ENCODE measurements around the gene PSEN1. TPM values are rescaled to one million over a fixed set of nuclear protein-coding genes. Genes with fewer than 3 reads are reported as not detected.

The PSEN1 gene
- total RNA-seq, 2 experiments from 2014 or later: 33.9 to 37.3 TPM

GRCh38 chr14:73231981-73232851 is 95.9 kb downstream of the PSEN1 start:
- ATAC-seq (peak; percentile 45), DNase-seq (no peak)
- Mint-ChIP-seq H3K9me3 (ENCODE audit: low read depth) (no peaks in the 10 kb centered on the region), H3K36me3 (peaks cover 1% of the 10 kb centered on the region), H3K4me1 (peaks cover 9% of the 10 kb centered on the region), H3K4me3 (no peak overlapping the region), H3K27ac (no peak overlapping the region), H3K27me3 (peaks cover 50% of the 10 kb centered on the region)
- CTCF ChIA-PET: interaction anchor here (0.6 to 1.6 kb wide), 5 partner anchors 10 to 63 kb away, joined by 3 to 4 read pairs (median 3); no protein-coding TSS in a partner anchor

GRCh38 chr14:73232984-73233383 is 96.7 kb downstream of the PSEN1 start:
- Mint-ChIP-seq H3K27me3 (peaks cover 51% of the 10 kb centered on the region), H3K4me3 (no peak overlapping the region), H3K36me3 (peaks cover 1% of the 10 kb centered on the region), H3K27ac (no peak overlapping the region), H3K9me3 (ENCODE audit: low read depth) (no peaks in the 10 kb centered on the region), H3K4me1 (peaks cover 9% of the 10 kb centered on the region)
- ATAC-seq (no peak), DNase-seq (no peak)
- CTCF ChIA-PET: interaction anchor here (1.3 kb wide), 1 partner anchor 22 kb away, joined by 3 read pairs; no protein-coding TSS in a partner anchor

- ATAC-seq: no peak
- Mint-ChIP-seq H3K9me3 (ENCODE audit: low read depth) (no peaks in the 10 kb centered on the region), H3K4me3 (no peak overlapping the region), H3K4me1 (peaks cover 13% of the 10 kb centered on the region), H3K27me3 (peaks cover 55% of the 10 kb centered on the region), H3K27ac (no peak overlapping the region), H3K36me3 (peaks cover 1% of the 10 kb centered on the region)
- DNase-seq: no peak
- CTCF ChIA-PET: no interaction called here
Observed at GRCh38 chr14:73233564-73233963, 97.3 kb downstream of the PSEN1 start.

DNA sequence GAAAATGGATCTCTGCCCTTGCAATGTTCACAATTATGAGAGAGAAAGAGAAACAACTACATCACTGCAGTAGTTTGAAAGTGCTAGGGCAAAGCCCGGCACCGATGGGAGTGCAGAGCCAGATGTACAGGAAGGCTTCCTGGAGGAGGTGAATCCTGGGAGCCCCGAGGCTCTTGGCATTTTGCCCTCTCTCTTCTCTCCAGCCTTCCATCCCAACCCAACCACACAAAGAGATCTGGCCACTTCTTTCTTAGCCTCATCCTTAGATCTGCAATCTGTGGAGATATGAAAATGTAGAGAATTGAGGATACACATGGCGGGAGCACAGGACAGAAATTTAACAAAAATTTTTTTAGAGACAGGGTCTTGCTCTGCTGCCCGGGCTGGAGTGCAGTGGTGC is 97.7 kb downstream of the PSEN1 start:
- Mint-ChIP-seq H3K4me1 (peaks cover 17% of the 10 kb centered on the region), H3K4me3 (no peak overlapping the region), H3K9me3 (ENCODE audit: low read depth) (no peaks in the 10 kb centered on the region), H3K27ac (no peak overlapping the region), H3K27me3 (peaks cover 60% of the 10 kb centered on the region), H3K36me3 (no peaks in the 10 kb centered on the region)
- CTCF ChIA-PET: no interaction called here
- no peak for DNase-seq
- no peak for ATAC-seq

GRCh38 chr14:73234586-73235394 is 98.5 kb downstream of the PSEN1 start:
- H3K9me3 Mint-ChIP-seq (ENCODE audit: low read depth): no peaks in the 10 kb centered on the region
- ATAC-seq (no peak), DNase-seq (no peak)
- H3K27me3 Mint-ChIP-seq: peaks cover 66% of the 10 kb centered on the region
- H3K4me1 Mint-ChIP-seq: peaks cover 19% of the 10 kb centered on the region
- no peak overlapping the region for H3K4me3 Mint-ChIP-seq
- no peak overlapping the region for H3K27ac Mint-ChIP-seq
- CTCF ChIA-PET: no interaction called here
- H3K36me3 Mint-ChIP-seq: no peaks in the 10 kb centered on the region

- Mint-ChIP-seq H3K27me3 (peaks cover 73% of the 10 kb centered on the region), H3K4me1 (peaks cover 19% of the 10 kb centered on the region), H3K36me3 (no peaks in the 10 kb centered on the region), H3K27ac (no peak overlapping the region), H3K4me3 (no peak overlapping the region), H3K9me3 (ENCODE audit: low read depth) (no peaks in the 10 kb centered on the region)
- CTCF ChIA-PET: no interaction called here
- DNase-seq (no peak), ATAC-seq (no peak)
Observed at GRCh38 chr14:73235531-73236155, 99.3 kb downstream of the PSEN1 start.

GRCh38 chr14:73236157-73236556 is 99.8 kb downstream of the PSEN1 start:
- Mint-ChIP-seq H3K9me3 (ENCODE audit: low read depth) (no peaks in the 10 kb centered on the region), H3K36me3 (no peaks in the 10 kb centered on the region), H3K27ac (no peak overlapping the region), H3K4me1 (peaks cover 19% of the 10 kb centered on the region), H3K4me3 (no peak overlapping the region), H3K27me3 (peaks cover 78% of the 10 kb centered on the region)
- DNase-seq: no peak
- no peak for ATAC-seq
- CTCF ChIA-PET: no interaction called here

- peaks cover 19% of the 10 kb centered on the region for H3K4me1 Mint-ChIP-seq
- H3K27ac Mint-ChIP-seq: no peak overlapping the region
- no peaks in the 10 kb centered on the region for H3K36me3 Mint-ChIP-seq
- H3K27me3 Mint-ChIP-seq: peaks cover 80% of the 10 kb centered on the region
- ATAC-seq (no peak), DNase-seq (no peak)
- no peaks in the 10 kb centered on the region for H3K9me3 Mint-ChIP-seq (ENCODE audit: low read depth)
- CTCF ChIA-PET: no interaction called here
- H3K4me3 Mint-ChIP-seq: peak overlapping the region; percentile 45
Observed at GRCh38 chr14:73236752-73237218, 100.5 kb downstream of the PSEN1 start.

- ATAC-seq (peak; percentile 48), DNase-seq (no peak)
- CTCF ChIA-PET: interaction anchor here (0.7 to 1.6 kb wide), 2 partner anchors 11 to 58 kb away, joined by 3 to 4 read pairs; no protein-coding TSS in a partner anchor
Observed at GRCh38 chr14:73237219-73237785, 101.0 kb downstream of the PSEN1 start, which contains the start of gene PAPLN. Gene PAPLN (plus strand): TSS chr14:73237506. CDS start chr14:73239779, 2,273 bp downstream.

GRCh38 chr14:73237786-73238423 is 101.6 kb downstream of the PSEN1 start:
- CTCF ChIA-PET: interaction anchor here (0.7 to 1.6 kb wide), 3 partner anchors 11 to 234 kb away, joined by 3 to 4 read pairs (median 3); no protein-coding TSS in a partner anchor
- no peaks in the 10 kb centered on the region for H3K9me3 Mint-ChIP-seq (ENCODE audit: low read depth)
- H3K36me3 Mint-ChIP-seq: no peaks in the 10 kb centered on the region
- ATAC-seq: peak; percentile 34
- H3K4me3 Mint-ChIP-seq: peak overlapping the region; percentile 29
- DNase-seq: no peak
- no peak overlapping the region for H3K27ac Mint-ChIP-seq
- H3K4me1 Mint-ChIP-seq: peaks cover 24% of the 10 kb centered on the region
- H3K27me3 Mint-ChIP-seq: peaks cover 80% of the 10 kb centered on the region

More at GRCh38 chr14:73237219-73237785, 101.0 kb downstream of the PSEN1 start, which contains the start of gene PAPLN:
- H3K27me3 Mint-ChIP-seq: peaks cover 83% of the 10 kb centered on the region
- H3K9me3 Mint-ChIP-seq (ENCODE audit: low read depth): no peaks in the 10 kb centered on the region
- H3K36me3 Mint-ChIP-seq: no peaks in the 10 kb centered on the region
- H3K4me3 Mint-ChIP-seq: peak within 1 kb of the TSS; percentile 45
- H3K4me1 Mint-ChIP-seq: peaks cover 19% of the 10 kb centered on the region
- no peak within 1 kb of the TSS for H3K27ac Mint-ChIP-seq

DNA sequence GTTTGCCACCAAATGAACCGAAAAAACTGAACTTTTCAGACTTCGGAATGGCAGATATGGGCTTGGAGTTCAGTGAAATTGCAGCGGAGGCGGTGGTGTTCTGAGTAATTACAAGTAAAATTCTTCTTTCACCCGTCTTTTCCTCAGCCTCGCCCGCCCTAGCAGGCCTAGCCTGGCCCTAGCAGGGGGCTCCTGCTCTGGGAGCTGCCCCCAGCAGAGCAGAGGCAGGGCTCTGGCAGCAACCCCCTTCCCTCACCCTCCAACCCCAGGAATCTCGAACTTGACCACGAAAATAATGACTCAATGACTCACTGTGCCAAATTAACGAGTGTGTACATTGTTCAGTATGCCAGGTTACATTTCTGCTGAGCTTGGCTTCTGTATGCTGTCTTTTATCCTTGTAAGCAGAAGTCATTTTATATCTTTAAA is 102.1 kb downstream of the PSEN1 start:
- DNase-seq (no peak), ATAC-seq (no peak)
- no peaks in the 10 kb centered on the region for H3K9me3 Mint-ChIP-seq (ENCODE audit: low read depth)
- peaks cover 29% of the 10 kb centered on the region for H3K4me1 Mint-ChIP-seq
- H3K4me3 Mint-ChIP-seq: peak overlapping the region; percentile 29
- no peak overlapping the region for H3K27ac Mint-ChIP-seq
- no peaks in the 10 kb centered on the region for H3K36me3 Mint-ChIP-seq
- H3K27me3 Mint-ChIP-seq: peaks cover 78% of the 10 kb centered on the region
- CTCF ChIA-PET: interaction anchor here (1.6 kb wide), 2 partner anchors 57 to 233 kb away, joined by 3 to 4 read pairs; no protein-coding TSS in a partner anchor

DNA sequence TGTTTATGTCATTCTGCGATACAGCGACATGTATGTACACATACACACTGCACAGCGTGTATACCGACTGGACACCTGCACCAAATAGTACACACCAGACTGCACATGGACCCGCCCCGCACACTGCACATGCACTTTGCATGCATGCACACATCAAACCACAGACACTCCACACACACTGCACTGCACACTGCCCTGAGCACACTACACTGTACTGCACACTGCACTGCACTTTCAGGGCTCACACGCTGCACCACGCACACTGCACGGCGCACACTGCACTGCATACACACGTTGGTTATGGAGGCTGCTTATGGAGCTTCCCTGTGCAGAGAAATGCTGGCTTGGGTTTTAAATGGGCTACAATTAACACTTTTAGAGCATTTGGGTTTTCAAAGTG is 102.6 kb downstream of the PSEN1 start:
- CTCF ChIA-PET: interaction anchor here (0.7 to 1.6 kb wide), 3 partner anchors 56 to 233 kb away, joined by 3 to 4 read pairs (median 3); no protein-coding TSS in a partner anchor
- peaks cover 78% of the 10 kb centered on the region for H3K27me3 Mint-ChIP-seq
- H3K4me1 Mint-ChIP-seq: peaks cover 33% of the 10 kb centered on the region
- H3K4me3 Mint-ChIP-seq: no peak overlapping the region
- no peak for DNase-seq
- H3K9me3 Mint-ChIP-seq (ENCODE audit: low read depth): no peaks in the 10 kb centered on the region
- no peak overlapping the region for H3K27ac Mint-ChIP-seq
- no peaks in the 10 kb centered on the region for H3K36me3 Mint-ChIP-seq
- ATAC-seq: no peak

All from activated CD8-positive, alpha-beta memory T cell treated with anti-CD3 and anti-CD28 coated beads, Interleukin-2, amount 10 ng/mL, durations not matched to agents 7 days and 5 days (primary cell).